Renal cortex interstitium (tissue), 11 donors: ENCODE results near the gene LINC01488. TPM values are rescaled to one million over a fixed set of nuclear protein-coding genes. Genes with fewer than 3 reads are reported as not detected.
A peak's percentile ranks its signal among the peaks of the same experiment; 100 is the strongest.

Experiments
- DNase-seq, 11 donors: peaks; one replicate each; pipeline ENCODE4 v3.0.0-alpha.2; 2013; ENCODE audit warnings: low read depth in 9 of 11, low spot score in 4 of 11; ENCODE audit errors: extremely low read depth in 1 of 11
- polyA plus RNA-seq, 3 donors: library from polyadenylated mRNA; unstranded; fragments of 120-200 nt; gene quantifications; one replicate each; pipeline ENCODE4 v1.2.1, GENCODE V29; 2013; ENCODE audit not compliant: insufficient read length in 3 of 3

Gene LINC01488
- polyA plus RNA-seq, 3 donors = 0.06 to 0.09 (median 0.08) TPM

DNA sequence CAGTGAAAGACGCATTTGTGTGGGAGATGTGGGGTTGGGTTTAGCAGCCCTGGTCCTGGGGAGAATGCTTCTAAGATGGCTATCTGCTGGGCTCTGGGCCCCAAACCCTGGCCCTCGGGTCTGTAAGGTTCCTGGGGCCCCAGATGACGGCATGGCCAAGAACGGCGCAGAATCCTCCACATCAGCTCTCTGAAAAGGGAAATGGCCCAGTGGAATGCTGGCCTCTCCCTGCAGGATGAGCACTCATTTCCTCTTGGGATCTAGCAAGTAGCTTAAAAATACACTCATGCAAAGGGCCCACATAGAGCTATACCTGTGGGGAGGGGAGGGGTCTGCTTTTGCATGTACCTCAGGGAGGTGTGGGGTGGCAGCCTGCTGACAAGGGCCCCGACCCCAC is 37.5 kb upstream of the LINC01488 start:
- no peak for DNase-seq

DNA sequence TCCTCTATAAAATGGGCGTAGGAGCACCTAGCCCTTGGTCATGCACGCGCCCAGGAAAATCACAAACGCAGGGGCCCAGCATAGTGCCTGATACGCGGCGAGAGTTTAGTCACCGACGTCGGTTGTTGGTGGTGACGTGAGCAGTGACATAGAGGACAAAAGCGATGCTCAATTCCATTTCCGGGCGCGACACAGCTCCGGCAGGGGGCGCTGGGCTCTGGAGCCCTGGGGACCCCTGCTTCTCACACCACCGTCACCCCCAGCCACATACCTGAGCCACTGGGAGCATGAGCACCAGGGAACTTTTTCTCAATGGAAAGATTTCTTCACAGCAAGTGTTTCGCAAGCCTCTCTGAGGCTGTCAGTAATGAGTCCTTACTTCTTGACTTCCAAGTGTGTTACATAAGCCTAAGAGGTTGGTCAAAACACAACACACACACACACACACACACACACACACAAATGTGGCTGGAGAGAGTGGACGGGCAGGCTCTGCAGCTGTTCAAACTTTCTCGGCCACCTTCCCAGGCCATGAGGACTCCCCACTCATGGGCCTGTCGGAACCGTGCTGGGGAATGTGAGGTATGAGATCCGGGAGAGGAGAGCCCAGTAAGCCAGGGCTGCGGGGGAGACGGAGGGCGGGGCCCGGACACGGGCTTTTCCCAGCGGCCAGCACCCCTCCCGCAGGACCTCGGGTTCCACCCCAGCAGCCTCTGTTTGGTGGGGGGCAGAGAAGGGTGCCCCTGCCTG is 36.9 kb upstream of the LINC01488 start:
- peak in 2 of 11 donors; percentile 22 to 52 for DNase-seq

DNA sequence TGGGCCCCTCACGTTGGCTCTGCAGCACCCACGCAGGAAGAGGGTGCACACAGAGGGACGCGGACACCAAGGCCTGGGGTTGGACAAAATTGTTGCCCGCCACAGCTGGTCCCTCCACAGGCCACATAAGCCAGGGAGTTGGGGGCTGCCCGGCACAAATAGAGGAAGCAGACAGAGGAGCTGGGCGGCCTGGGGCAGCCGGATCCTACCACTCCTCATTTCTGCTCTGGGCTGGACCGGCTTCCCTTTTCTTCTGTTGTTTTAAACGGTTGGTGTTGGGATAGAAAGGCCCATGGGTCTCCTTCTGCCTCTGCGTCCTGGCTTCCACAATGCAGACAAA is 36.4 kb upstream of the LINC01488 start:
- no peak for DNase-seq

DNA sequence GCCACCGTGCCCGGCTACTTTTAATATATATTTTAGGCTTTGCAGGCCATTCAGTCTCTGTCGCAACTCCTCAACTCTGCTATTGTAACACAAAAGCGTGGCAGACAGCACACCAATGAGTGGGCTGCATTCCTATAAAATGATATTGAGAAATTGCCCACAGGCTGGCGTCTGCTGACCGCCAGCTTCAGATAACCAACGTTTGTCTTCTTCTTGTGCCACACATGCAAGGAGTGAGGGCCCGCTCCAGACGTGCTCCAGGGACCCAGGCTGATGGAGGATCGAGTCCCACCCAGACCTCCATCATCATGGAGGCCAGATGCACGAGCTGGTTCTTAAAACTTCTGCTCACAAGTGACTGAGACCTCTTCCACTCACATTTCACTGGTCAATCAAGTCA is 35.4 kb upstream of the LINC01488 start:
- no peak for DNase-seq

DNA sequence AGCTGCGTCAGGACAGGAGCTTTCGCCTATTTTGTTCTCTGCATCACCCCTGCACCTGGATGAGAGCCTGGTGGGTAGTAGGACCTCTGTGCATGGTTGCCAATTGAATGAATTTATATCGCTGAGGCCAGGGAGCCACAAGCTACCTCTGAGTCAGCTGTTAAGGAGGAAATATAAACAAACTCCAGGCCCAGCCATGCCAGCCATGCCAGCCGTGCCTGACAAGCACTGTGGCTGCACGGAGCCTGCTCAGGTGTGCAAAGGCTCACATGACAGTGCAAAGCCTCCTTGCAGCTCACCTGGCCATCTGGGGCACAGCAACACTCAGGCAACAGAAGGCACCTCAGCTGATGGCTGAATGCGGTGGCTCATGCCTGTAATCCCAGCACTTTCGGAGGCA is 33.7 kb upstream of the LINC01488 start:
- DNase-seq = peak in 2 of 11 donors; percentile 34 to 47

DNA sequence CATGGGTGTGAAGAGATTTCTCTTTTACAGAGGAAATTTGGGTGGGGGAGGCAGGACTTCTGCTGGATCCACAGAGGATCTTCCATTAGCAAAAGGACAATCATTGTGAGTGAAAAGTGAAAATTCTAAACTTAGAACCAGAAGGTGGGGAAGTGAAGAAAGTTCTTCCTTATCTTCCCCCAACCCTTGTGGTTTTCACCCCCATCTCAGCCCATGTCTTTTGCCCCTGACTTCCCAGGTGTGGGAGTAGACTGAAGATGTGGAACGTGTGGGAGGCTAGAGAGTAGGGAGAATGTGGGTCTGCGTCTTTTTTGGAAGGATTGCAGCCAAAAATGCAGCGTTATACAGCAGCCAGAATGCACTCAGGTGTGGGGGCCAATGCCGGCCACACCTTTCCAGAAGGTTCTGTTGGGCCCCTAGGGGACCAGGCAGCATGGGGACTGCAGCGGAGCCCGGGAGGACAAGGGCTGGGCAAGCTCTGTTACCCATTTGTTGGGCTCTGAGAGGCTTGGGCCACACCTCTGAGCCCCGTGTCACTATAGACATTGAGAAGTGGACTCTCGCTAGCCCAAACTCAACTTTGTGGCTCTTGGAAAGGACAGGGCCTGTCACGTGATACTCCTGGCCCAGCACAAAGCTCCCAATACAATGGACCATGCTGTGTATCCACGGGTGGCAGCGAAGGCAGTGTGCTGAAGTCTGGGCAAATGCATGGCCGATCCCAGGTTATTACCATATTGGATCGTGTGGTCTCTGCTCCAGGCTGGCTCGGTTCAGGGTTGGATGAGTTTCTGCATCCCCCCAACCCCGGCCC is 32.8 kb upstream of the LINC01488 start:
- no peak for DNase-seq

DNA sequence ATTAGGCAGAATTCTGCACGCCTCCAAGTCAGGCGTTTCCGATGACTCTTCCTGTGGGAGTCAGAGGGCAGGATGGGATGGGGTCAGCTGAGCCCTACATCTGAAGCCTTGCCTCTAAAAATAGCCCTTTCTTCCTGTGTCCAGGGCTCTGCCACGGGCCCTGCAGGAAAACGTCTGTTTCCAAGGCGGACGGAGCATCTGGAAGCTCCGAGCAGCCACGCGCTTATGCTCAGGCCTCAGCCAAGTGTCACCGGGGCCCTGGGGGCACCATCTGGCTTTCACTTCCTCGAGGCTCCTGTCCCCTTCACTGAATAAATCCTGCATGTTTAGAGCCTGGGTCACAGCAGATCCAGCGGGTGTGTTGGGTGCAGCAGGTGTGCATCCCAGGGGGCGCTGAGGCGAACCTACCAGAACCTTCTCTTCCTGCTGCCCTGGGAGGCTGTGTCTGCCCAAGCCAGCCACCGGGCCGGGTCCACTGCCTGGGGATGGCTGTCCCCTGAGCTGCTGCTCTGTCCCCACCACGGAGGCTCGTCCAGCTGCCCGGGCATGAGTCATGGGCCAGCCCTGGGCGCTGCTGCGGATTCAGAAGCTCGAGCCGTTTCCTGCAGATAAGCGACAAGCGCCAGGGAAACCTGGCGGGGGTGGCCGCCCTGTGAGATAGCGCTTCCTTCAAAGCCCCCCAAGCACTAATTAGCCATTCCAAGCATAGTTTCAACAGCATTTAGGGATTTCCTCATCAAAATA is 32.0 kb upstream of the LINC01488 start:
- DNase-seq = peak in 5 of 11 donors; percentile 55 to 63 (median 61)

DNA sequence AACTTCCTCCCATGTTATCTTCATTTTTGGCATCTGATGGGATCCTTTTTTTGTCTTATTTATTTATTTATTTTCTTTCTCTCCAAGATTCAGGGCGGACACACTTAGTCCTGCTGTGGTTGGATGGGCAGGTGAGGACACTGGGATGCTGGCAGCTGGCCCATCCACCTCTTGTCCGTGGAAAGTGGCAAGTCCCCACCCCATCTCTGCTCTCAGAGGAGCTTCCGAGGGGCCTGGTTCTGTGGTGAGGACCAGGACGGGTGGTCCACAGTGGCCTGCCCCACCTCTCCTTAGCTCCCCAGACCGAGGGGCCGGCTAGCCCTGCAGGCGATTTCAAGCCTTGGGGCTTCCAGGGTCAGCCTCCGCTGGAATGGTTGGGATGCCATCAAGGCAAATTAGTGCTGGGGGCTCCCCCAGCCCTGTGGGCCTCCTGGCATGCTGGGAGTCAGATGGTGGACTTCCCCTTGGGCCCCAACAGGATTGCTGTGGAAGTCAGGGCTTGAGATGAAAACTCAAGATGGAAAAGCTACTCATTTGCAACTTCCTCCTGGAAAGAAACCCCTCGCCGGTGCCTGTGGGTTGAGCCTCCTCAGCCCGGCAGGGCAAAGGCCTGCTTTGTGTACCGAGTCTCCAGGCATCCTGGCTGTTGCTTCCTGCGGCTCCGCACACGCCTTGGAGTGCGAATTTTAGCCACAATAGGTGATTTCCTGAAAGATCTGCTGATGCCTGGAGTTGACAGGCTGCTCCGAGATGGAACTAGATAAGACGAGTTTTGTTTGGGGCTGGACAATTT is 31.2 kb upstream of the LINC01488 start:
- DNase-seq = no peak

DNA sequence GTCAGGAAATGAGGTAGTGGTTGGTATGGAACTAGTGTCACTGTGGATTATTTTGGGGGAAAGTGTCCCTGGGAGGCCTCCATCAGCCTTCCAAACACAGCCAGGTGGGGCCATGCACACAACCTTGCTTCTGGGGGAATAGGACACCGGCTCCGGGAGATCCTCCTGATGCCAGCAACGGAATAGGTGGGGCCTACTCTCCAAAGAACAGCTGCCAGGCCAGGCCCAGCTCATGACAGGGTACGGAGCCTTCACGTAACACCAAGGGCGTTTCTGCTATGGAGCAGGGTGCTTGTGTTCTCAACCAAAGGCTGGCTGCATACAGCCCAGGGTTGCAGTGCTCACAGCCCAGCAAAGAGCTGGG is 30.6 kb upstream of the LINC01488 start:
- DNase-seq = no peak

DNA sequence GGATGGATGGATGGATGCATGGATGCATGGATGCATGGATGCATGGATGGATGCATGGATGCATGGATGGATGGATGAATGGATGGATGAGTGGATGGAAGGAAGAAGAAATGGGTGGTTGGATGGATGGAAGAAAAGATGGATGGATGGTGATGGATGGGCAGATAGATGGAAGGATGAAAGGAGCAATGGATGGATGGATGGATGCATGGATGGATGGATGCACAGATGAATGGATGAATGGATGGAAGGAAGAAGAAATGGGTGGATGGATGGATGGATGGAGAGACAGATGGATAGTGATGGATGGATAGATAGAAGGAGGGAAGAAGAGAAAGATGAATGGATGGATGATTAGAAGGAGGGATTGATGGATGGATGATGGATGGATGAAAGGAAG is 30.2 kb upstream of the LINC01488 start:
- no peak for DNase-seq

DNA sequence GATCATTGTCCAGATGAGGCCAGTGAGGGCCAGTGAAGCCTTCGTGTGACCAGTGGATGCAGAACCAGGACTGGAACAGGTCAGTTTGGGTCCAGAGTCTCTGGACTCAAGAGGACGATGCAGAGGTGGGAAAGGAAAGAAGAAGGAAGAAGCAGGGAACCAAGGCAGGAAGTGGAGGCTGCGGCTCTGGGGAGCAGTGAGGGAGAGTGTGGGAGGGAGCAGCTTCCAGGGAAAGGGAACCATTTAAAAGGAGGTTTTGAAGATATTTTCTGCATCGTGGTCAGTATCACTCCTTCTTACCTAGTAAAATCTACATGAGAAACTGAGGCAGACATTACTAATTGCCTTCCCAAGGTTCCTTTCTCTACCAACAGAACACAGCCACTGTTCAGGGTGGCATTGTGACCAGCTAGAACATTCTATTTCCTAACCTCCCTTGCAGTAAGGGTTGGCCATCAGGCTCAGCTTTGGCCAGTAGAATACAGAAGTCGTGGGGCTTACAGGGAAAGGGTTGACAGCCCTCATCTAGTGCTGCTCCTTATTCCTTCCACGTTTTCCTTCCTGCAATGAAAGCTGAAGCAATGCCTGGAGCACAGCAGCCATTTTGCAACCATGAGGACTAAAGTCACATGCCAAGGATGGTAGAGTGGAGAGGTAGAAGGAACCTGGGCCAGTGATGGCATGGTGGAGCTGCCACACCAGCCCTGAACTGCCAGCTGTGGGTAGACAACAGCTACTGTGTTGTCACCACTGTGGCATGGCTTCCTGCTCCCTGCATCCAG is 29.1 kb upstream of the LINC01488 start:
- no peak for DNase-seq

DNA sequence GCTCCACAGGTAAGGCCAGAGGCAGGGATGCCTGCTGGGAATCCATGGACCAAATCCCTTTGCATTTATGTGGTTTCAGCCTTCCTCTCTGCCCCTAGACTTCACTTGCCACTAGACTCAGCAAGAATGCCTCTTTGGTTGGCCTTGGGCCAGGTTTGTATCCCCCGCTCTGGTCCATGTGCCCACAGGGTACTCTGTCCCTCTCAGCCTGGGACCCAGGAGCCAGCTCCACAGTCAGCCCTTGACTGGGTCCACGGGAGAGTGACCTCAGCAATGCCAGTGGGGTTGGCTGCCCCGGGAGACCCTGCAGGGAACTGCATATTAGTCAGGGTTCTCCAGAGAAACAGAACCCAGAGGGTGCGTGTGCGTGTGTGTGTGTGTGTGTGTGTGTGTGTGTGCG is 28.3 kb upstream of the LINC01488 start:
- DNase-seq = no peak

DNA sequence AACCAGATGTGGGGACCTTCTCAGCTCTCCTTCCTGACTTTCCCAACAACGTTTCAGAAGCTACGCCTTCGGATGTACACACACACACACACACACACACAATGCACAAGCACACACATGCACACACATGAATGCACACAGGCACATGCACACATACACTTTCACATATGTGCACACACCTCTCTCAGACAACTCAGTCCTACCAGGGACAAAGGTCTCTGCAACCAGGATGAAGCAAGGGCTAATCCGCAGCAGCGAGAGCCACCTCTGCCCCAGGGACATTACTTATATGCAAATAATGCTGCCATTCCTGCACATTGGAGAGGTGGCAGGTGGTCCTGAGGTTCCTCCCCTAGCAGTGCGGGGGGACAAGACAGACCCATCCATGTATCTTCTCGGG is 27.4 kb upstream of the LINC01488 start:
- no peak for DNase-seq

DNA sequence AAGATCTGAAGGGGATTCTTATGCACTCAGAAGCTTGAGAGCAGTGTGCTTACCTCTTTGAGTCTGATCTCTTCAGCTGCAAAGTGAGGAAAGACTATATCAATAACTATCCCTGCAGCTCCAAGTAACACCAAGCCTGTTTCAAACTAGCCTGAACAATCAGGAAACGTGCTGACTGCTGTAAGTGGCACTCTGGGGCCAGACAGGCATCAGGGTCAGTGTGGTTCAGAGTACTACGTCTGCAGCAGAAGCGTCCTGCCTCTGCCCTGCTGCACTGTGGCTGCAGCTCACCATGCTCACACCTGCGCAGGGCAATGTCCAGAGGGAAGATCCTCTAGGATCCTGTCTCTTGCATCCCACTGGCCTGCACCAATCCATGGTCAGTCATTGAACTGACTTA is 25.5 kb upstream of the LINC01488 start:
- DNase-seq = no peak

DNA sequence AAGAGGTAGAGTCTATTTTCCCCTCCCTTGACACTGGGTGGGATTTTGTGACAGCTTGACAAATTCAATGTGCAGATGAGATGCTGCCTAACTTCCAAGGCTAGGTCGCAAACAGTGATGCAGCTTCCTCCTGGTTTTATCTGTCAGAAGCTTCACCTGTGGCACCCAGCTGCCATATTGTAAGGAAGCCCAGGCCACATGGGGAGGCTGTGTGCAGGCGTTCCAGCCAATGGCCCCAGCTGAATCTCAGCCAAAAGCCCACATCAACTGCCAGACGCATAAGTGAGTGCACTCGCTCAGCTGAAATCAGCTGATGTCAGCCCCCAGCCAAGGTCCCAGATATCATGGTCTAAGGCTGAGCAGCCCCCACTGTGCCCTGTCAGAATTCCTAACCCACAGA is 24.8 kb upstream of the LINC01488 start:
- DNase-seq = no peak

DNA sequence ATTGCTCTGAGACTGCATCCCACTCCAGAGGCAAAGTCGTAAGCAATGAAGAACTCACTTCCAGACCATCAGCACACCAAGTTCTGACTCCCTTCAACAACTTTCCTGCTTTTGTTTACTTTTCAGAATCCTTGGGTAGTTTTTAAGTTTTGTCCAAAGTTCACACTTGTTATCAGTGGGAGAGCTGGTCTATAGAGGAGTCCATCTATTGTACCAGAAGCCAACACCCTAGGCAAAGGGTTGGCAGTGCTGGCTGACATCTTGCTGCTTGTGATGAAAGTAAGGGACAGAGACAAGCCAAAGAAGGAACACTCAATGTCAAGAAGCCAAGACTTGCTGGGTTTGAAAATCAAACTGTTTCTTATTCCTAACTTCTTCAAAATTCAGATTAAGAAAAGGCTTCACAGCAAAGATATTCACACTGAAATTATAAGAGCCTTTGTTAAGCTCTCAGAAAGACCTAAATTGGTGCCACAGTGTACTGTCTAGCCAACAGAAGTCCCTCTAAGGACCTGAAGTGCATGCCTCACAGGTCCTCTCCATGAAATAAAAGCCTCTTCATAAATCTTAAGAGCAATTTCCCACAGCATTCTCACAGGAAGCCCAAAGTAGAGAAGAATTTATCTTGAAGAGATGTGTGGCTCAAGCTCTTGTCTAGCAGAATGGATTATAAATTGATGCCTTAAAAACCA is 21.5 kb upstream of the LINC01488 start:
- DNase-seq = no peak

DNA sequence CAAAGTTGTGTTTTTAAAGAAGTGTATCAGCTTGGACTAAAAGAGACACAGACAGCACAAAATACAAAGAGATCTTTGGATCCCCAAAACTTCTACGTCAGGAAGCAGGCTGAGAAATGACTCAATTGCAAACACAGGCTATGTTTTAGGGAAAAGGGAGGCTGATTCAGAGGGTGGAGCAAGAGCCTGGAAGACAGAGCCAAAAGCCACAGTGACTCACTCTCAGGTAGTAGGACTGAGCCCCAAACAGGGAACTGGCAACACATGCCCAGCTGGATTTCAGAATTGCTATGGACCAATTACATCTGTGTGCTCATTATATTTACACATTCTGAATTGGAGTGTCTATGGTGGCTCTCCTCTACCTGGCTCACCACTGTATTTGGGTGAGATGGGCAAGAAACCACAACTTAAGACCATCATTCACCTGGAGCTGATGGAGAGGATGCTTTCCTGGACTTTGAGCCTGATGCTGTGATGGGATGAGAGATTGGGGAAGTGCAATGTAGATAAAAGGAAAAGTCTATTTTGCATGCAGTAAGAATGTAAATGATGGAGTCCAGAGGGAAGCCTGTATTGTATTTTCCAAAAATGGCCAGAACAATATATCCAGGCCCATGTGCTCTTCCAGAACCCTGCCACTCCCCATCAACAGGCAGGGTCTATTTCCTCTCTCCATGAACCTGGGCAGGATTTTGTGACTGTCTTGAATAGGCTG is 20.8 kb upstream of the LINC01488 start:
- no peak for DNase-seq
